ENCODE data around the gene PGBD1. TPM values are rescaled to one million over a fixed set of nuclear protein-coding genes. Genes with fewer than 3 reads are reported as not detected.
A peak's percentile ranks its signal among the peaks of the same experiment; 100 is the strongest.

The PGBD1 gene
- total and polyA plus RNA-seq, 10 of the 15 experiments (the other 5 are each of a cell fraction or from before 2014, with no cell fraction given) = 1.9 to 4.9 (median 3.8) TPM

DNA sequence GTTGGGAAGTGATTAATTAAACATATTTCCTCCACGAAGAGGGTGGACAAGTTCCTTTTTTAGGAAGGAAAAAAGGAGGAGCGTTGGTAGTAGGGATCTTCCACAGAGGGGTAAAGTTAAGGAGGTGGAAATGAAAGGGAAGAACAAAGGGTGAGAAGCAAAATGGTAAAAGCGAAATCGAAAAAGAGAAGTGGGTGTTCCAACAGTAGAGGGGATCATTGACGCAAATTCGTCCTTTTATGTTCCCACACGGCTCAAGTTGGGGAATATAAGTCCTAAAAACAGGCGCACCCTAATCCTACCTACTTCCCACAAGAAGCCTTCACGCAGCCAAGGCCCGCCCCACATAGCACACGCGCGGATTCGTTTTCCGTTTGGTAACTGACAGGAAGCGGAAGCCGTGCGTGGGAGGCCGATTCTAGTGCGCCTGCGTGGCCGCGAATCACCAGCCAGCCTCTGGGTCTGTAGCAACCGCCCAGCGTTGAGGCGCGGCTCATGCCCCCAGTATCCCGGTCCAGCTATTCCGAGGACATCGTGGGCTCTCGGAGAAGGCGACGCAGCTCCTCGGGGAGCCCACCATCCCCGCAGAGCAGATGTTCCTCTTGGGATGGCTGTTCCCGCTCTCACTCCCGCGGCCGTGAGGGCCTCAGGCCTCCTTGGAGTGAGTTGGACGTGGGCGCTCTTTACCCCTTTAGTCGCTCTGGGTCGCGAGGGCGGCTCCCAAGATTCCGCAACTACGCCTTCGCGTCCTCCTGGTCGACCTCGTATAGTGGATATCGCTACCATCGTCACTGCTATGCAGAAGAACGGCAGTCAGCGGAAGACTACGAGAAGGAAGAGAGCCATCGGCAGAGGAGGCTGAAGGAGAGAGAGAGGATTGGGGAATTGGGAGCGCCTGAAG, 22.2 kb upstream of the PGBD1 start, which contains the start of gene NKAPL:
TSS of gene NKAPL (plus strand) at position 421 of the 901 bp plus-strand sequence. CDS start at position 496, 75 bp downstream.
- no peak for FAIRE-seq
- BruUV-seq (replicated peaks) = no TSS peak

More for the DNA sequence above, 22.2 kb upstream of the PGBD1 start, which contains the start of gene NKAPL:
- no peak for TF ChIP-seq PML (IDR thresholded peaks at IDR 0.05; ENCODE audit: low read length)
- peak in 1 of 2 experiments; percentile 46; a peak in 1 of 4 replicates for TF ChIP-seq ETV6 (conservative IDR thresholded peaks at IDR 0.05 in 1 of 2, IDR thresholded peaks at IDR 0.05 in 1 of 2; ENCODE audit: borderline replicate concordance in 1 of 2, low read depth in 1 of 2)
- peak; percentile 59 for TF ChIP-seq POLR2A (IDR thresholded peaks at IDR 0.05; ENCODE audit: low read depth, low read length)
- TF ChIP-seq EGR1 (IDR thresholded peaks at IDR 0.05; ENCODE audit: borderline replicate concordance in 1 of 2, low read depth in 2 of 2, low read length in 2 of 2) = peak; percentile 54 to 75
- TF ChIP-seq SPI1 (IDR thresholded peaks at IDR 0.05; ENCODE audit: borderline replicate concordance, insufficient read depth, low read depth, low read length) = peak; percentile 72
- TF ChIP-seq EED (IDR thresholded peaks at IDR 0.05; ENCODE audit: low read depth) = peak; percentile 42
- TF ChIP-seq CREM (IDR thresholded peaks at IDR 0.05; ENCODE audit: low read depth) = 0 out of 2 replicates have a peak, but pooled peaks have one; percentile 24
- no peak for TF ChIP-seq RELA (IDR thresholded peaks at IDR 0.05; ENCODE audit: borderline replicate concordance, partially characterized antibody)
- peak; percentile 32 to 49; a peak in 1 of 4 replicates for TF ChIP-seq IKZF2 (IDR thresholded peaks at IDR 0.05)
- peak; percentile 42 for TF ChIP-seq IKZF1 (conservative IDR thresholded peaks at IDR 0.05)
- TF ChIP-seq GABPA (IDR thresholded peaks at IDR 0.05; ENCODE audit: low read depth) = peak; percentile 56; the same call in 1 of the 2 replicates
- ChIA-PET SMC1A (ENCODE audit: uncharacterized antibody, unreplicated experiment) (no interaction called here), RAD21 (ENCODE audit: unreplicated experiment) (no interaction called here), CTCF (interaction anchor here (0.6 kb wide), 1 partner anchor 13 kb away, joined by 3 read pairs; no protein-coding TSS in a partner anchor), POLR2A (interaction anchor here (0.6 kb wide), 1 partner anchor 342 kb away, joined by 3 read pairs; no protein-coding TSS in a partner anchor)
- H2AFZ ChIP-seq (ENCODE audit: control insufficient read depth, low read depth, low read length) = peak within 1 kb of the TSS; percentile 75
- peaks cover 4% of the 10 kb centered on the region; the same call in 2 of the 3 replicates for H3K9me3 ChIP-seq (replicated peaks; ENCODE audit: control insufficient read depth, insufficient read depth, low read length)
- ATAC-seq = no peak
- H3K4me2 ChIP-seq (ENCODE audit: control insufficient read depth, insufficient read depth) = peak within 1 kb of the TSS; percentile 60
- no peaks in the 10 kb centered on the region for H3K27me3 ChIP-seq (replicated peaks in 1 of 2; ENCODE audit: control insufficient read depth in 2 of 2, insufficient read depth in 2 of 2, low read length in 1 of 2)
- no peaks in the 10 kb centered on the region for H3K79me2 ChIP-seq (ENCODE audit: control insufficient read depth, insufficient read depth, low read length)
- no peaks in the 10 kb centered on the region for H3K36me3 ChIP-seq (ENCODE audit: control insufficient read depth in 2 of 2, insufficient read depth in 2 of 2, low read length in 1 of 2)
- intact Hi-C loops (cut with micrococcal nuclease; ENCODE audit: unreplicated experiment) (no loop called here), in situ Hi-C loops (cut with MboI) (no loop called here)
- H3K4me3 ChIP-seq = 0 out of 2 replicates have a peak within 1 kb of the TSS, but pooled peaks have one; percentile 33
- no peaks in the 10 kb centered on the region for H3K4me1 ChIP-seq (ENCODE audit: control insufficient read depth, insufficient read depth, low read length)
- no peaks in the 10 kb centered on the region for H4K20me1 ChIP-seq (ENCODE audit: control insufficient read depth, insufficient read depth)
- H3K9ac ChIP-seq (ENCODE audit: control insufficient read depth, insufficient read depth, low read length) = no peak within 1 kb of the TSS
- 82% methylated on average over 53 of the region's 58 CpGs for WGBS (ENCODE audit: insufficient coverage, insufficient replicate concordance, low lambda C conversion rate, missing lambda C conversion rate)
- DNase-seq (ENCODE audit: low read depth, low spot score) = no peak
- peak within 1 kb of the TSS; percentile 25; the same call in 1 of the 2 replicates for H3K27ac ChIP-seq (ENCODE audit: control insufficient read depth, insufficient read depth)
